Measurements from ENCODE around the gene ECM1.

ECM1 gene

DNA sequence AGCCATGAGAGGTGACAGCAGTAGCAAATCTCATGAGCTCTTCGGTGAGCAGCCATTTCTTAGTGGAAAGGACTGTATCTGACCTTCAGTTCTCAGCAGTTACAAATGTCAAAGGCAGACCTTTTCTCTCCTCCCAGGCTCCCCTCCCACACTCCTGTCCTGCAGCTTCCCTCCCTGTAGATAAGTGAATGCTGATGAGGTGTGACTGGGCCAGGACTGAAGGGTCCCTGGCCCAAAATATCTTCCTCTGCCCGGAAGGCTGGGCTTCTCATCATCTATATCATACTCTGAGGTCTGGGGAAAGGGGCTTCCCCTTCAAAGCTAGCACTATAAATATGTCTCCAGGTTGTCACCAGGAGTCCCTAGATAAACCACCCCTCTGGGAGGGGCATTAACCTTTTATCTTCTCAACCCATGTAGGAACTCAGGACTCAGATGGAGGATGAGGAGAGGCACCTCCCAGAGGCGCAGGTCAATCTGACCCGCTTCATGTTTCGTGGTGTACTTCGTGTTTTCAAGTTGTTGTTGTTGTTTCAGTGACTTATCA is 37.6 kb downstream of the ECM1 start:
- H3K27ac ChIP-seq, result no peak overlapping the region
- TF ChIP-seq, protein P1, sequence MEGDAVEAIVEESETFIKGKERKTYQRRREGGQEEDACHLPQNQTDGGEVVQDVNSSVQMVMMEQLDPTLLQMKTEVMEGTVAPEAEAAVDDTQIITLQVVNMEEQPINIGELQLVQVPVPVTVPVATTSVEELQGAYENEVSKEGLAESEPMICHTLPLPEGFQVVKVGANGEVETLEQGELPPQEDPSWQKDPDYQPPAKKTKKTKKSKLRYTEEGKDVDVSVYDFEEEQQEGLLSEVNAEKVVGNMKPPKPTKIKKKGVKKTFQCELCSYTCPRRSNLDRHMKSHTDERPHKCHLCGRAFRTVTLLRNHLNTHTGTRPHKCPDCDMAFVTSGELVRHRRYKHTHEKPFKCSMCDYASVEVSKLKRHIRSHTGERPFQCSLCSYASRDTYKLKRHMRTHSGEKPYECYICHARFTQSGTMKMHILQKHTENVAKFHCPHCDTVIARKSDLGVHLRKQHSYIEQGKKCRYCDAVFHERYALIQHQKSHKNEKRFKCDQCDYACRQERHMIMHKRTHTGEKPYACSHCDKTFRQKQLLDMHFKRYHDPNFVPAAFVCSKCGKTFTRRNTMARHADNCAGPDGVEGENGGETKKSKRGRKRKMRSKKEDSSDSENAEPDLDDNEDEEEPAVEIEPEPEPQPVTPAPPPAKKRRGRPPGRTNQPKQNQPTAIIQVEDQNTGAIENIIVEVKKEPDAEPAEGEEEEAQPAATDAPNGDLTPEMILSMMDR (conservative IDR thresholded peaks at IDR 0.05), result no peak

GRCh38 chr1:150546294-150546937 is 38.5 kb downstream of the ECM1 start:
- no peak overlapping the region for H3K27ac ChIP-seq
- TF ChIP-seq, protein P1 (conservative IDR thresholded peaks at IDR 0.05), result no peak

- peak overlapping the region; percentile 62 for H3K27ac ChIP-seq
Observed at GRCh38 chr1:150548324-150548631, 40.4 kb downstream of the ECM1 start.

DNA sequence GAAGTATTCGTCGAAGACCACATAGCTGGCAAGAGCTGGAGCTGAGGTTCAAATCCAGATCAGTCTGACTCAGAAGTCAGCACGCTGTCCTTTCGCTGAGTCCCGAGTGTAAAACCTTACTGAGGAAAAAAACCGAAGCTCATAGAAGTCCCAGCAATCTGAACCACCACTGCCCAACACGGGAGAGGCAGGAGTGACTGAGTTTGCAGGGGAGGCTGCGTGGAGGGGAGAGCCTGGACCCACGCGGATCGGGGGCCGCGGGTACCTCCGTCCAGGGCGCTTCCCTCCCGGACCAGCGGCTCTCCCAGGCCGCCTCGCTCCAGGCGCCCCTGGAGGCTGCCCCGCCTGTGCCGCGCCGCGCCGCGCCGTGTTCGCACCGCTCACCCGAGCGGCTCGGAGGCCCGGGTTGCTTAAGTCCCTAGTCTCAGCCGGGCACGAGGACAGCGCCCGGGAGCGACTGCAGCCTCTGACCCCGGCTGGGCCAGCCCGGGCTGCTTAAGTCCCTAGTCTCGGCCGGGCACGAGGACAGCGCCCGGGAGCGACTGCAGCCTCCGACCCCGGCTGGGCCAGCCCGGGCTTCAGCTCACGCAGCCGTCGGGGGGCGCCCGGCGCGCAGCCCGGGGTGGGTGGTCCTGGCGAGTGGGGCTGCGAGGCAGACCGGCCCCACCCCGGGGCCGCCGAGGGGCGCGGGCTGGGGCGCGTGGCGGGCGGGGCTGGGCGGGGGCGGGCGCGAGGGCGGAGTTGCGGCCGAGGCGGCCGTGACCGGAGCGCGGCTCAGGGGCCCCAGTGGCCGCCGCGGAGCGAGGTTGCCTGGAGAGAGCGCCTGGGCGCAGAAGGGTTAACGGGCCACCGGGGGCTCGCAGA is 41.0 kb downstream of the ECM1 start, which contains the start of gene ADAMTSL4:
Gene ADAMTSL4, plus strand, starts transcription at position 777 of the 864 bp plus-strand sequence. CDS start 2,881 bp downstream, outside the sequence.
- peak within 1 kb of the TSS; percentile 62 for H3K27ac ChIP-seq
- TF ChIP-seq, protein P1 (conservative IDR thresholded peaks at IDR 0.05), result peak; percentile 49

More at GRCh38 chr1:150548324-150548631, 40.4 kb downstream of the ECM1 start:
- TF ChIP-seq, protein P1 (conservative IDR thresholded peaks at IDR 0.05), result no peak

DNA sequence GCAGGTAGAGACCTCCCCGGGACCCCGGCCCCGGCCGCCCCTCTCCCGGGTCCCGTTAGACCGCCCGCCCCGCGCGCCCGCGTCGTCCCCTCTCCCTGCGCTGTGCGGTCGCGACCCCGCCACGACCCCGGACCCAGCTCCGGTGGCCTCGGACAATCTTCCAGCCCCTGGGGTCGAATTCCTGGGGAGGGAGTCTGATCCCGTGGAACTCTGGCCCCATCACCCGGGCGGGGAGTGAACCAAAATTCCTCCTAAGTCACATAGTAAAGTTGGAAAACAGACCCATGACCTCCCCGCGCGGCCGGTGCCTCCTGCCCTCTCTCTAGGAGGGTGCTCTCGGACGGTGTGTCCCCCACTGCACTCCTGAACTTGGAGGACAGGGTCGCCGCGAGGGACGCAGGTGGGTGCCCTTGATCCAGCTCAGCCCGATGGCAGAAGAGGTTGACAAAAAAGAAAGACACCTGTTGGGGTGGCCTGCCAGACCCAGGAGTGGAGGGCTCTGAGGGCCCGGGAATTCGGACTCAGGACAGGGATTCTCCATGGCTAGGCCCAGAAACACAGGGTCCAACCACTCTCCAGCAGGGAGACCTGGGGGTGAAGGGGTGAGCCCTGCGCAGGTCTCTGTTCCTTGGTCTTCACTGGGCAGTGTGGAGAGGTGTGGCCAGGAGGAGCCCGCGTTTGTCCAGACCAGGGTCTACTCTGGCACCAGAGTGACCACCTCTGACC is 41.8 kb downstream of the ECM1 start:
- H3K27ac ChIP-seq, result peak overlapping the region; percentile 62; the same call in 1 of the 2 replicates
- TF ChIP-seq, protein P1 (conservative IDR thresholded peaks at IDR 0.05), result no peak

GRCh38 chr1:150550222-150551050 is 42.5 kb downstream of the ECM1 start:
- H3K27ac ChIP-seq, result no peak overlapping the region
- TF ChIP-seq, protein P1 (conservative IDR thresholded peaks at IDR 0.05), result no peak

Measured in VCaP (cell line).